Retina (tissue), 1 donor: Measurements from ENCODE around the gene LMBRD1.
"Not testable (repeated sequence)": the region's sequence is repeated elsewhere in the genome, so short reads cannot be mapped to it uniquely, and the experiment has no call there.

Experiments
- DNase-seq: peaks from one replicate; pipeline ENCODE4 v3.0.0-alpha.2; 2016

The LMBRD1 gene

GRCh38 chr6:69732640-69733039 lies 64.2 kb downstream of the LMBRD1 start:
- DNase-seq = no peak

DNA sequence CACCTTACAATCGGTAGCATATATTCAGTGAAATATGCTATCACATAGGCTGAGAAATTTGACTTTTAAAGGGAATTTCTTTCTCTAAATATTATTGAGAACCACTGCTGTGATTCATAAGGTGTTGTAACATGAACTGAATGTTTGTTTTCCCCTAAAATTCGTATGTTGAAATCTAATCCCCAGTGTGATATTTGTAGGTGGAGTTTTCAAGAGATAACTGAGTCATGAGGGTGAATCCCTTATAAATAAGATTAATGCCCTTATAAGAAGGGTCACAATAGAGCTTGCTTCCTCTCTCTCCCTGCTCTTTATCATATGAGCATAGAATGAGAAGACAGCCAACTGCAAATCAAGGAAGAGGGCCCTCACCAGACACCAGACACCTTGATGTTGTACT lies 64.8 kb downstream of the LMBRD1 start:
- no peak for DNase-seq

GRCh38 chr6:69729870-69730449 lies 66.8 kb downstream of the LMBRD1 start:
- peak; percentile 7 for DNase-seq

GRCh38 chr6:69722683-69723082 lies 74.1 kb downstream of the LMBRD1 start:
- no peak for DNase-seq

DNA sequence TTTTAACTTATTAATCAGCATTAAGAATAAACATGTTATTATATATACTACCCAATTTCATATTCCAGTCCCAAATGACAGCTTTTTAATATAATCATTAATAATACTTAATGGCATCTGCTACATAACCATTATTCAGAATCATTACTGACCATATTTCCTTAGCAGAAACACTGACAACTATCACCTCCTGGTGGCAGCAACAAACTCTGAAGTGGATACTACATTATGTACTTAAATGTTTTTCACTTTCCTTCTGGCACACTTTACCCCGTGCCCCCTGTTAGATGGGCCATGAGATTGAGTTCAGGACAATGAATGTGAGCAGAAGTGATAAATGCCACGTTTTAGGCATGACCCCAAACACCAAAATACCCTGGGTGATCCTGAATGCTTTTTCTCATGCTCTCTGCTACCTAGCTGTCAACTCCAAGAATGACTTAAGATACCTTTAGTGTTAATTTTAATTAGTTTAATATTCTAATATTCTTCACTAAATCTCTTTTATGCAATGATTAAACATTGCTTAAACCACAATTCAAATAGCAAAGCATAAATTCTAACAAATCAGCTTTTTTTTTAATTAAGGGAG lies 77.1 kb downstream of the LMBRD1 start:
- DNase-seq = peak; percentile 7

- DNase-seq = no peak
Observed at GRCh38 chr6:69706724-69707123, 90.1 kb downstream of the LMBRD1 start.

GRCh38 chr6:69705954-69706353 lies 90.9 kb downstream of the LMBRD1 start:
- DNase-seq = no peak

GRCh38 chr6:69704916-69705315 lies 91.9 kb downstream of the LMBRD1 start:
- DNase-seq = no peak

- DNase-seq = no peak
Observed at GRCh38 chr6:69699655-69700054, 97.2 kb downstream of the LMBRD1 start.

DNA sequence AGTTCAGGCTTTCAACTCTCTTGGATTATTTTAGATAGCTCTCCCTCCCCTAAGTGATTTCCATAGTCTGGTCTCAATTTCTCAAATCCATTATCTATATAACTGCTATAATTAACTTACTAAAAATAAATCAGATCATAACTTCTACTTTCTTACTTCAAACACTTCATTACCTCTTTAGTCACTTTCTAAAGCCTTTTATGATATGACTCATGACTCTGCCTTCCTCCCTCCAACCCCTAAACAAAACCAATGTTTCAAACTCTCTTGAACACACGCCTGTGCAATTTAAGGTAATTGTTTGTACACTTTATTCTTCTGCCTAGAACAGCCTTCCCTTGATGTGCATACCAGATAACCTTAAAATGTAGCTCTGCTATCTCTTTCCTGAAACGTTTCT lies 100.5 kb downstream of the LMBRD1 start:
- DNase-seq = no peak

GRCh38 chr6:69693762-69694161 lies 103.0 kb downstream of the LMBRD1 start:
- no peak for DNase-seq

DNA sequence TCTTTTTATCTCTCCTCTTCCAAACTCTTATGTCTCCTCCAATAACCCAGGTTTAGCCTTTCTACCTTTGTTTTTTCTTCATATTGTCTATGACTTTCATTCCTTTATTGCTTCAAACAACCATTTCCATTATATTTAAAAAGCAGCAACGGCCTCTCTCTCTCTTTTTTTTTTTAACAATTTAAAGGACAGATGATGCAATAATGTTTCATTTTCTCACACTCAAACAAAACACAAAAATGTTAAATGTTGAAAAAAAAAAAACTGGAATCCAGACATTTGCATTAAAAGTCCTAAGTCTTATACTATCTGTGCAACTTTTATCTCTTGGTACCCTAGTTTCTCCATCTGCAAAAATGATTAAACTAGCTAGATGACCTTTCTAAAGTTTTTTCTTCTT lies 105.8 kb downstream of the LMBRD1 start:
- no peak for DNase-seq

- no peak for DNase-seq
Observed at GRCh38 chr6:69680302-69680701, 116.5 kb downstream of the LMBRD1 start.

- no peak for DNase-seq
Observed at GRCh38 chr6:69673298-69673697, 123.5 kb downstream of the LMBRD1 start.

- no peak for DNase-seq
Observed at GRCh38 chr6:69668916-69669315, 127.9 kb downstream of the LMBRD1 start.

DNA sequence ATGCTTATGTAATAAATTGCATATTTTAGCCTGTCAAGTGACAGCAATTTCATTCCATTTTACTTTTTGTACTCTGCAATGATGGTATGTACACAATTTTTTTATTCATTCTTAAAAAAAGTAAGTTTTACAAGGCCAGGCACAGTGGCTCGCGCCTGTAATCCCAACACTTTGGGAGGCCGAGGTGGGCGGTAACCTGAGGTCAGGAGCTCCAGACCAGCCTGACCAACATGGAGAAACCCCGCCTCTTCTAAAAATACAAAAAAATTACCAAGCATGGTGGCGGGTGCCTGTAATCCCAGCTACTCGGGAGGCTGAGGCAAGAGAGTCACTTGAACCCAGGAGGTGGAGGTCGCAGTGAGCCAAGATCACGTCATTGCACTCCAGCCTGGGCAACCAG lies 130.0 kb downstream of the LMBRD1 start:
- not testable (repeated sequence) for DNase-seq

- no peak for DNase-seq
Observed at GRCh38 chr6:69665437-69665836, 131.4 kb downstream of the LMBRD1 start.

DNA sequence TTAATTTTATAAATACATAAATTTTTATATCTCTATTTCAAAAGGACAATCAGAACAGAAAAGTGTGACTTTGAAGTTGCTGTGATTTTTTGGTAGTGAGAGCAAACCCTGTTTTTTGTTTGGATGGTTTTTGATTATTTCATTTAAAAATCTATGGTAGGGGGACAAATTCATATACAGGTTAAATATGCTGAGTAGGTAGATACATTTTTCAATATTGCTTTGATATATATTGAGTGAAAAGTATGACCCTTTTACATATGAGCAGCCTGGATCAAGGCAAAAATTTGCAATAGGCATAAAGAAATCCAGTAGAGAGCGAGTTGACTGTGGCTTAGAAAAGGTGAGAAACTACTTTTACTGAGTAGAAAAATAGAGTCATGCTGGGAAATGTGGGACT lies 132.3 kb downstream of the LMBRD1 start:
- DNase-seq = no peak

DNA sequence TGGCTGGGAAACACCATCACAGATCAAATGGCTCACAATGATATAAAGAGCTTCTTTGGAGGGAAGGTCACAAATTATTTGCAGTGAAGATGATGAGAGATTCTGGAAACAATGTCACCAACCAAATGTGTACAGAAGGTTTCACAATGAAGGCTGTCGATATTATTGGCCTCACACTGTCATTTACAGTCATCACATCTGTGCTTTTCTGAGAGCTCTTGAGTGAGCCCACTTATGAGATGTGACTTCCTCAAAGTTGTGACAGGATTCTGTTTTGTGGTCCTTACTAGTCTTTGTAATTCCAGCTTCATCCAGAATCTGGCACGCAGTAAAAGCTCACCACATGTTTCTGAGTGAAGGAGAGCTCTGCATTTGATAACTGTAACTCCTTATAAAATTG lies 133.6 kb downstream of the LMBRD1 start:
- no peak for DNase-seq

- DNase-seq = no peak
Observed at GRCh38 chr6:69650703-69651102, 146.1 kb downstream of the LMBRD1 start.

DNA sequence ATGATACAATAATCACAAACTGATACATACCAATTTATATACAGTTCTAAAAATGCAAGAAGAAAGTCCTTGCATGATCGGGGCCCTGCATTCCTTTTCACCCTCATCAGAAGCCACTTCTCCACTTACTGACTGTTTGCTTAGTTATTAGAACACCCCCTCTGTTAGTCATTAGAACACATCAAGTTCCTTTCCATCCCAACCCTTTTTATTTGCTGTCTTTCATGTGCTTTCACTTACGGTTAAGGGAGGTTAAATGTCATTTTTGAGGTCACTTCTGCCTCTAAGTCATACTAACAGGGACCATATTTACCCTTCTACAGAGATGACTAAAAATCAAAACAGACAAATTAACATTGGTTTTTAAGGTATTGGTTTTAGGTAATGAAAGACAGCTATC lies 149.1 kb downstream of the LMBRD1 start:
- no peak for DNase-seq

DNA sequence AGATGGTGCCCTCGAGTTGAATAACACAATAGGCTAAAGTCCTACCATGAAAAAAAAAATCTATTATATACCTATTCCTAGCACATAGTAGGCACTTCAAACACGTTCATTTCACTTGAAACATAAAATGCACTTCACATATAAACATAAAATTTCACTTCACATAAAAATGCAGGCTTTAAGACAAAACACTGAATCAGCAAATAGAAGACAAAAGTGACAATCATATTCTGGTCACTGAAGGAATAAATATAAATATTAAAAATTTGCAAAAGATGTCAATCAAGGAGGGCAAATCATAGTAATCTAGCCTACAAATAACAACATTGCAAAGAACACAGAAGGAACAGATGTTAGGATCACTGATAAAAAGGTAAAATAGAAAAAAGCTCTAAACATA lies 153.1 kb downstream of the LMBRD1 start:
- DNase-seq = no peak

GRCh38 chr6:69632932-69633331 lies 163.9 kb downstream of the LMBRD1 start:
- DNase-seq = no peak

DNA sequence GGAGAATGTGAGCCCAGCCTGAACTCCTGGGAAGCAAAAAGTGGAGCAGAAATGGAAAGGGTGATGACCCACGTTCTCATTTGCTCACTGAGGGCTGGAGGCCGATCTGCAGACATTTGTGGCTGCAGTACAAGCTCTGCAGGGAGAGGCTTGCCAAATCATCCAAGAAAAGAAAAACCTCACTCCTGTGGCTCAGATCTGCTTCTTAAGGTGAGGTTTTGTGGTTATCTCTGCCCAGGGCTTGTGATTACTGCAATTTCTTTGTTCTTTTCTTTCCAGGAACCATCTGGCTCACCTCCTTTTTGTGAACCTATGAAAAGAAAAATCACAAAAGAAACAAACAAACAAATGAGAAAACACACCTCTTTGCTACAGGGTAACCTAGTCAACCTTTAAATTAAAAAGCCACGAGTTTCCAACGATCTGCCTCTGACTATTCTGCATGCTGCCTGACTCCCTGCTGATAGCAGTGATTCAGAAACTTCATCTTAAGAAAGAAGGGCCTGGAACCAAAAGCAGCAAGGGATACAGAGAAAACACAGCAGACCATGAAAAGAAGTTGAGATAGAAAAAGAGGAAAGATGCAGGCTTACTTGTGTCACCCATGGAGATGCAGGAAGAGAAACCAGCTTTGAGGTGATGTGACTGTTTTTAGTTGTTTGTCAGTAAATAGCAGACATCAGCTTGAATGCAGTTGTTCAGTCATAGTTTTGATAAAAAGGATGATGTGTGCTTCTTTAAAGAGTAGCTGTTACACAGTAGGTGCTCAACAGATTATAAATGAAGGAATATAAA lies 165.1 kb downstream of the LMBRD1 start:
- peak; percentile 21 for DNase-seq
